HFFc6 (cell line): ENCODE measurements around the gene CD1D. TPM values are rescaled to one million over a fixed set of nuclear protein-coding genes. Genes with fewer than 3 reads are reported as not detected.
"Not testable (repeated sequence)": the region's sequence is repeated elsewhere in the genome, so short reads cannot be mapped to it uniquely, and the experiment has no call there.

ENCODE experiments used
- DNase-seq: peaks from one replicate; pipeline ENCODE4 v3.0.0-alpha.2; 2018
- H3K27ac Mint-ChIP-seq: 2 replicates; pipeline ENCODE4 v1.8.0; 2020; ENCODE audit warnings: mild to moderate bottlenecking, mixed read lengths
- H3K27me3 Mint-ChIP-seq: 2 replicates; pipeline ENCODE4 v1.8.0; 2021; ENCODE audit warnings: mild to moderate bottlenecking, moderate library complexity, mixed read lengths; ENCODE audit not compliant: insufficient read depth
- H3K36me3 Mint-ChIP-seq: 2 replicates; pipeline ENCODE4 v1.8.0; 2021; ENCODE audit warnings: low read depth, mixed read lengths
- H3K4me1 Mint-ChIP-seq: 2 replicates; pipeline ENCODE4 v1.8.0; 2020; ENCODE audit warnings: low read depth, mixed read lengths
- H3K4me3 Mint-ChIP-seq: 2 replicates; pipeline ENCODE4 v1.8.0; 2020; ENCODE audit warnings: mild to moderate bottlenecking, moderate library complexity, mixed read lengths
- H3K9me3 Mint-ChIP-seq: 2 replicates; pipeline ENCODE4 v1.8.0; 2020; ENCODE audit warnings: mild to moderate bottlenecking, mixed read lengths
- CTCF ChIP-seq: fragments of 200-600 bp; sonication (generic); IDR thresholded peaks from 2 replicates; pipeline ENCODE4 v1.5.0; 2021; ENCODE audit warnings: antibody characterized with exemption, mild to moderate bottlenecking
- total RNA-seq, 6 experiments: library from RNA; stranded (reverse); fragmentation: NEBNext Ultra II Directional; extraction: Animal tissue kit (Norgen Biotek cat#: 25700); gene quantifications; 2 replicates in 1 of 6; 3 replicates in 5 of 6; pipeline ENCODE4 v1.2.3, GENCODE V29; 2021

Gene CD1D
- total RNA-seq, 6 experiments from 2014 or later, result not detected

GRCh38 chr1:158208586-158209116 is 28.0 kb downstream of the CD1D start:
- Mint-ChIP-seq H3K4me3 (no peak overlapping the region), H3K4me1 (no peaks in the 10 kb centered on the region), H3K27ac (no peak overlapping the region), H3K27me3 (no peaks in the 10 kb centered on the region; the same call in 1 of the 2 replicates), H3K9me3 (no peaks in the 10 kb centered on the region; the same call in 1 of the 2 replicates), H3K36me3 (no peaks in the 10 kb centered on the region)
- DNase-seq, result no peak
- TF ChIP-seq CTCF, result no peak

GRCh38 chr1:158212320-158212719 is 31.6 kb downstream of the CD1D start:
- H3K27ac Mint-ChIP-seq, result no peak overlapping the region
- no peaks in the 10 kb centered on the region for H3K4me1 Mint-ChIP-seq
- H3K36me3 Mint-ChIP-seq, result no peaks in the 10 kb centered on the region
- TF ChIP-seq CTCF, result no peak
- no peak for DNase-seq
- H3K9me3 Mint-ChIP-seq, result no peaks in the 10 kb centered on the region; the same call in 1 of the 2 replicates
- H3K27me3 Mint-ChIP-seq, result no peaks in the 10 kb centered on the region; the same call in 1 of the 2 replicates
- H3K4me3 Mint-ChIP-seq, result no peak overlapping the region

- H3K27ac Mint-ChIP-seq, H3K36me3 Mint-ChIP-seq, H3K4me1 Mint-ChIP-seq, H3K4me3 Mint-ChIP-seq, H3K27me3 Mint-ChIP-seq, DNase-seq: not testable (repeated sequence)
- peaks cover 24% of the 10 kb centered on the region for H3K9me3 Mint-ChIP-seq
These were observed 42.8 kb downstream of the CD1D start for GRCh38 chr1:158223445-158223844.

- H3K27ac Mint-ChIP-seq, result no peak overlapping the region
- no peaks in the 10 kb centered on the region for H3K27me3 Mint-ChIP-seq
- H3K36me3 Mint-ChIP-seq, result peaks cover 7% of the 10 kb centered on the region; the same call in 1 of the 2 replicates
- H3K9me3 Mint-ChIP-seq, result peaks cover 18% of the 10 kb centered on the region
- TF ChIP-seq CTCF, result no peak
- no peaks in the 10 kb centered on the region for H3K4me1 Mint-ChIP-seq
- DNase-seq, result no peak
- no peak overlapping the region for H3K4me3 Mint-ChIP-seq
These were observed 47.4 kb downstream of the CD1D start for GRCh38 chr1:158227904-158228623.

Other genes with a start within 250 kb of the CD1D start
- 100 to 1,000 TPM in 5 of 6 experiments, 10 to 100 TPM in 1; 99.5 to 121 (median 107) TPM for gene KIRREL1, start 187.2 kb upstream of the CD1D start, total RNA-seq
- not detected for gene CD1A, start 73.5 kb downstream of the CD1D start, total RNA-seq
- gene CD1C, start 109.0 kb downstream of the CD1D start, total RNA-seq, result not detected
- not detected for gene CD1B, start 150.6 kb downstream of the CD1D start, total RNA-seq
- not detected for gene CD1E, start 173.0 kb downstream of the CD1D start, total RNA-seq
- not detected for gene OR10T2, start 218.6 kb downstream of the CD1D start, total RNA-seq
- not detected for gene OR10K2, start 245.3 kb downstream of the CD1D start, total RNA-seq